ENCODE measurements around the gene PNPLA7.

The PNPLA7 gene

DNA sequence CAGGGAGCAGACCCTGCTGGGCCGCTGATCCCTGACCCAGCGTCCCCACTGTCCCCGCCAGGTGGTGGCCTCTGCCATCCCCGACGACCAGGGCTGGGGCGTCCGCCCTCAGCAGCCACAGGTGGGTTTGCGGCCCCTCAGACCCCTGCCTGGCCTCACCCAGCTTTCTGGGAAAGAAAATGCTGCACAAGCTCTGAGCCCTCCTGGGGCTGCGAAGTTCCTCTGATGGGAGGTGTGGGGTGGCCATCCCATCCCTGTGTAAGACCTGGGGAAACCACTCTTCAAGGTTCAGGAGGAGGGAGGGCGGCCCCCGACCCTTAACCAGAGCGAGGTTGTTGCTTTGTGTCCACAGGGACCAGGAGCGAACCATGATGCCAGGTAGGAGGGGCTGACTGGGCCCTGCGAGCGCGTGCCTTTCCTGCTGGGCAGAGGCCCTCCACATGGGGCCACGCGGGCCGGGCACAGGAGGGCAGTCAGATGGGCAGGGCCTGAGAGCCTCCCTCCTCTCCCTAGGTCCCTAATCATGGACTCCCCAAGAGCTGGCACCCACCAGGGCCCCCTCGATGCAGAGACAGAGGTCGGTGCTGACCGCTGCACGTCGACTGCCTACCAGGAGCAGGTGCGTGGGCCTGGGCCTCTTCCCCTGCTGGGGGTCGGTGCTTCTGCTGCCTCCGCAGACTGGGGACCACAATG lies 119.3 kb downstream of the PNPLA7 start:
- no peak overlapping the region for H3K9ac ChIP-seq (ENCODE audit: low read length in 5 of 5)
- H3K27ac ChIP-seq (ENCODE audit: low read depth, low read length) = no peak overlapping the region
- H3K9me3 ChIP-seq (ENCODE audit: control insufficient read depth in 5 of 5, low read length in 5 of 5) = no peaks in the 10 kb centered on the region
- peaks cover 2 to 4% (median 4%) of the 10 kb centered on the region in 5 donors for H3K27me3 ChIP-seq (ENCODE audit: control insufficient read depth in 5 of 5, insufficient read depth in 4 of 5, low read length in 5 of 5)
- H3K4me3 ChIP-seq (ENCODE audit: low read depth in 1 of 5, low read length in 5 of 5) = no peak overlapping the region
- no peaks in the 10 kb centered on the region for H3K36me3 ChIP-seq (ENCODE audit: control insufficient read depth in 5 of 5, insufficient read depth in 5 of 5, low read length in 5 of 5)
- peaks cover 0 to 3% (median under 1%) of the 10 kb centered on the region in 5 donors for H3K4me1 ChIP-seq (ENCODE audit: control insufficient read depth in 5 of 5, insufficient read depth in 5 of 5, low read length in 5 of 5)

- H3K36me3 ChIP-seq (ENCODE audit: control insufficient read depth in 5 of 5, insufficient read depth in 5 of 5, low read length in 5 of 5) = no peaks in the 10 kb centered on the region
- no peaks in the 10 kb centered on the region for H3K9me3 ChIP-seq (ENCODE audit: control insufficient read depth in 5 of 5, low read length in 5 of 5)
- no peak overlapping the region for H3K4me3 ChIP-seq (ENCODE audit: low read depth in 1 of 5, low read length in 5 of 5)
- no peak overlapping the region for H3K9ac ChIP-seq (ENCODE audit: low read length in 5 of 5)
- peaks cover 0 to 4% (median 0%) of the 10 kb centered on the region in 5 donors for H3K27me3 ChIP-seq (ENCODE audit: control insufficient read depth in 5 of 5, insufficient read depth in 4 of 5, low read length in 5 of 5)
- H3K4me1 ChIP-seq (ENCODE audit: control insufficient read depth in 5 of 5, insufficient read depth in 5 of 5, low read length in 5 of 5) = peaks cover 0 to 9% (median under 1%) of the 10 kb centered on the region in 5 donors
- H3K27ac ChIP-seq (ENCODE audit: low read depth, low read length) = no peak overlapping the region
Measured at GRCh38 chr9:137429974-137430722, 120.1 kb downstream of the PNPLA7 start.

- Histone ChIP-seq H3K4me3 (ENCODE audit: low read depth in 1 of 5, low read length in 5 of 5) (no peak overlapping the region), H3K9ac (ENCODE audit: low read length in 5 of 5) (no peak overlapping the region), H3K27ac (ENCODE audit: low read depth, low read length) (no peak overlapping the region), H3K4me1 (ENCODE audit: control insufficient read depth in 5 of 5, insufficient read depth in 5 of 5, low read length in 5 of 5) (peaks cover 2 to 15% (median 6%) of the 10 kb centered on the region in 5 donors), H3K36me3 (ENCODE audit: control insufficient read depth in 5 of 5, insufficient read depth in 5 of 5, low read length in 5 of 5) (no peaks in the 10 kb centered on the region), H3K9me3 (ENCODE audit: control insufficient read depth in 5 of 5, low read length in 5 of 5) (no peaks in the 10 kb centered on the region), H3K27me3 (ENCODE audit: control insufficient read depth in 5 of 5, insufficient read depth in 4 of 5, low read length in 5 of 5) (peaks cover 0 to 4% (median 0%) of the 10 kb centered on the region in 5 donors)
Measured at GRCh38 chr9:137429546-137429890, 120.7 kb downstream of the PNPLA7 start.

- Histone ChIP-seq H3K9me3 (ENCODE audit: control insufficient read depth in 5 of 5, low read length in 5 of 5) (no peaks in the 10 kb centered on the region), H3K9ac (ENCODE audit: low read length in 5 of 5) (no peak overlapping the region), H3K4me3 (ENCODE audit: low read depth in 1 of 5, low read length in 5 of 5) (no peak overlapping the region), H3K27me3 (ENCODE audit: control insufficient read depth in 5 of 5, insufficient read depth in 4 of 5, low read length in 5 of 5) (peaks cover 0 to 4% (median 0%) of the 10 kb centered on the region in 5 donors), H3K27ac (ENCODE audit: low read depth, low read length) (no peak overlapping the region), H3K4me1 (ENCODE audit: control insufficient read depth in 5 of 5, insufficient read depth in 5 of 5, low read length in 5 of 5) (peaks cover 2 to 20% (median 10%) of the 10 kb centered on the region in 5 donors), H3K36me3 (ENCODE audit: control insufficient read depth in 5 of 5, insufficient read depth in 5 of 5, low read length in 5 of 5) (no peaks in the 10 kb centered on the region)
Measured at GRCh38 chr9:137428841-137429545, 121.2 kb downstream of the PNPLA7 start.

DNA sequence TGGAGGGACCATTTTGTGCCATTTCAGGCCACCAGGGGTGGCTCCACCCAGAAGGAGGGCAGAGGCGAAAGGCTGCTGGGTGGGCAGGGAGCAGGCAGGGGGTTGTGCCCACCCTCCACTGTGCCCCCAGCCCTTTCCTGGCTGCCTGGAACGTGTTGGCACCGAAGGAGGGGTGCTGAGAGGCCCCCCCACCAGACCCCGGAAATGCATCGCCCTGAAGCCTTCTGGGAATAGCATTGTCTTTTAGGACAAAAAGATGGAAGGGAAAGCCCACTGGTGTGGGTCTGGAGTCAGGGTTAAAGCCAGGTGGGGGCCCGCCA lies 121.9 kb downstream of the PNPLA7 start:
- Histone ChIP-seq H3K9me3 (ENCODE audit: control insufficient read depth in 5 of 5, low read length in 5 of 5) (no peaks in the 10 kb centered on the region), H3K9ac (ENCODE audit: low read length in 5 of 5) (no peak overlapping the region), H3K4me1 (ENCODE audit: control insufficient read depth in 5 of 5, insufficient read depth in 5 of 5, low read length in 5 of 5) (peaks cover 2 to 23% (median 16%) of the 10 kb centered on the region in 5 donors), H3K27me3 (ENCODE audit: control insufficient read depth in 5 of 5, insufficient read depth in 4 of 5, low read length in 5 of 5) (peaks cover 0 to 4% (median 0%) of the 10 kb centered on the region in 5 donors), H3K4me3 (ENCODE audit: low read depth in 1 of 5, low read length in 5 of 5) (no peak overlapping the region), H3K36me3 (ENCODE audit: control insufficient read depth in 5 of 5, insufficient read depth in 5 of 5, low read length in 5 of 5) (no peaks in the 10 kb centered on the region), H3K27ac (ENCODE audit: low read depth, low read length) (no peak overlapping the region)

GRCh38 chr9:137427454-137428310 lies 122.5 kb downstream of the PNPLA7 start:
- Histone ChIP-seq H3K4me1 (ENCODE audit: control insufficient read depth in 5 of 5, insufficient read depth in 5 of 5, low read length in 5 of 5) (peaks cover 2 to 23% (median 16%) of the 10 kb centered on the region in 5 donors), H3K27me3 (ENCODE audit: control insufficient read depth in 5 of 5, insufficient read depth in 4 of 5, low read length in 5 of 5) (peaks cover 0 to 4% (median 0%) of the 10 kb centered on the region in 5 donors), H3K27ac (ENCODE audit: low read depth, low read length) (no peak overlapping the region), H3K36me3 (ENCODE audit: control insufficient read depth in 5 of 5, insufficient read depth in 5 of 5, low read length in 5 of 5) (no peaks in the 10 kb centered on the region), H3K9me3 (ENCODE audit: control insufficient read depth in 5 of 5, low read length in 5 of 5) (no peaks in the 10 kb centered on the region), H3K9ac (ENCODE audit: low read length in 5 of 5) (no peak overlapping the region), H3K4me3 (ENCODE audit: low read depth in 1 of 5, low read length in 5 of 5) (no peak overlapping the region)

- H3K36me3 ChIP-seq (ENCODE audit: control insufficient read depth in 5 of 5, insufficient read depth in 5 of 5, low read length in 5 of 5) = no peaks in the 10 kb centered on the region
- H3K27me3 ChIP-seq (ENCODE audit: control insufficient read depth in 5 of 5, insufficient read depth in 4 of 5, low read length in 5 of 5) = peaks cover 0 to 4% (median 0%) of the 10 kb centered on the region in 5 donors
- peaks cover 3 to 35% (median 28%) of the 10 kb centered on the region in 5 donors for H3K4me1 ChIP-seq (ENCODE audit: control insufficient read depth in 5 of 5, insufficient read depth in 5 of 5, low read length in 5 of 5)
- no peaks in the 10 kb centered on the region for H3K9me3 ChIP-seq (ENCODE audit: control insufficient read depth in 5 of 5, low read length in 5 of 5)
- no peak overlapping the region for H3K4me3 ChIP-seq (ENCODE audit: low read depth in 1 of 5, low read length in 5 of 5)
- H3K27ac ChIP-seq (ENCODE audit: low read depth, low read length) = no peak overlapping the region
- H3K9ac ChIP-seq (ENCODE audit: low read length in 5 of 5) = no peak overlapping the region
Measured at GRCh38 chr9:137426018-137426681, 124.1 kb downstream of the PNPLA7 start.

DNA sequence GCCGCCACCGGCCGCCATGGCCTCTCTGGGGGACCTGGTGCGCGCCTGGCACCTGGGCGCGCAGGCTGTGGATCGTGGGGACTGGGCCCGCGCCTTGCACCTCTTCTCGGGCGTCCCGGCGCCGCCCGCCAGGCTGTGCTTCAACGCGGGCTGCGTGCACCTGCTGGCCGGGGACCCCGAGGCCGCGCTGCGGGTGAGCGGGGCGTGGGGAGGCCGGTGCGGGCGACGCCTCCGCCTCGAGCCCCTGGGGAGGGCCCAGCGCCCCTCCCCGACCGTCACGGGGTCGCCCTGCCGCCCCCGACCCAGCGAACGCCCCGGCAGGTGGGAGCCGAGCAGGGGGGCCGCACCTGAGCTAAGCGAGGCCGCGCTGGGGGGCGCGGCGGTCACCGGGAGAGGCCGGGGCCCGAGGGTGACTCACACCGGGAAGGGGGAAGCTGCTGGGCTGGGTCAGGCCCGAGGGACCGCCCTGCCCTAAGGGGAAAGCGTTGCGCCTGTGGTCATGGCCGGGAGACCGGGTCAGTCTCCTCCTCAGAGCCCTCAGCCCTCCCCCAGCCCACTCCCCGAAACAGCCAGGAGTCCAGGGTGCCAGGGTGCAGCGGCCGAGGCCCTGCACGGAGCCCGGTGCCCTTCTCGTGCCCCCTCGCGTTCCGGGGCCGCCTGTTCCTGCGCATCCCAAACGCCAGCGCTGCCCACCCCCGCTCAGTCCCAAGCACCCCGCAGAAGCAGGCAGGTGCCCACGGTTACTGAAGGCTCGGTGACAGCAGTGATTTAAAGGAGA lies 126.5 kb downstream of the PNPLA7 start:
- Histone ChIP-seq H3K9ac (ENCODE audit: low read length in 5 of 5) (peak overlapping the region in 3 of 5 donors; percentile 62 to 80 (median 64)), H3K4me1 (ENCODE audit: control insufficient read depth in 5 of 5, insufficient read depth in 5 of 5, low read length in 5 of 5) (peaks cover 3 to 35% (median 28%) of the 10 kb centered on the region in 5 donors), H3K4me3 (ENCODE audit: low read depth in 1 of 5, low read length in 5 of 5) (peak overlapping the region in 4 of 5 donors; percentile 39 to 82 (median 64)), H3K27ac (ENCODE audit: low read depth, low read length) (peak overlapping the region; percentile 37), H3K27me3 (ENCODE audit: control insufficient read depth in 5 of 5, insufficient read depth in 4 of 5, low read length in 5 of 5) (no peaks in the 10 kb centered on the region), H3K9me3 (ENCODE audit: control insufficient read depth in 5 of 5, low read length in 5 of 5) (no peaks in the 10 kb centered on the region), H3K36me3 (ENCODE audit: control insufficient read depth in 5 of 5, insufficient read depth in 5 of 5, low read length in 5 of 5) (no peaks in the 10 kb centered on the region)
